ENCODE measurements around the gene CD69.

- TF ChIP-seq MAX (IDR thresholded peaks at IDR 0.05) (no peak), RAD21 (IDR thresholded peaks at IDR 0.05; ENCODE audit: low read depth) (no peak), CEBPB (IDR thresholded peaks at IDR 0.05) (no peak), FOXM1 (IDR thresholded peaks at IDR 0.05; ENCODE audit: borderline replicate concordance, low read depth) (no peak), USF1 (IDR thresholded peaks at IDR 0.05) (no peak), EP300 (IDR thresholded peaks at IDR 0.05; ENCODE audit: borderline replicate concordance) (no peak), TEAD4 (IDR thresholded peaks at IDR 0.05) (no peak), TAF1 (IDR thresholded peaks at IDR 0.05; ENCODE audit: low read depth) (no peak), EGR1 (IDR thresholded peaks at IDR 0.05) (no peak), NFIC (IDR thresholded peaks at IDR 0.05) (no peak), YY1 (IDR thresholded peaks at IDR 0.05; ENCODE audit: low read depth) (no peak), REST (IDR thresholded peaks at IDR 0.05; ENCODE audit: low read depth) (no peak)
Observed at GRCh38 chr12:9756170-9756569, 4.5 kb downstream of the CD69 start.

Data from Ishikawa (cell line).